Middle frontal gyrus (tissue), 1 donor: ENCODE data around the gene TMEM196.

Experiments used
- DNase-seq: peaks from one replicate; pipeline ENCODE4 v3.0.0-alpha.2; 2015; ENCODE audit warnings: low spot score; ENCODE audit errors: extremely low spot score

The TMEM196 gene

DNA sequence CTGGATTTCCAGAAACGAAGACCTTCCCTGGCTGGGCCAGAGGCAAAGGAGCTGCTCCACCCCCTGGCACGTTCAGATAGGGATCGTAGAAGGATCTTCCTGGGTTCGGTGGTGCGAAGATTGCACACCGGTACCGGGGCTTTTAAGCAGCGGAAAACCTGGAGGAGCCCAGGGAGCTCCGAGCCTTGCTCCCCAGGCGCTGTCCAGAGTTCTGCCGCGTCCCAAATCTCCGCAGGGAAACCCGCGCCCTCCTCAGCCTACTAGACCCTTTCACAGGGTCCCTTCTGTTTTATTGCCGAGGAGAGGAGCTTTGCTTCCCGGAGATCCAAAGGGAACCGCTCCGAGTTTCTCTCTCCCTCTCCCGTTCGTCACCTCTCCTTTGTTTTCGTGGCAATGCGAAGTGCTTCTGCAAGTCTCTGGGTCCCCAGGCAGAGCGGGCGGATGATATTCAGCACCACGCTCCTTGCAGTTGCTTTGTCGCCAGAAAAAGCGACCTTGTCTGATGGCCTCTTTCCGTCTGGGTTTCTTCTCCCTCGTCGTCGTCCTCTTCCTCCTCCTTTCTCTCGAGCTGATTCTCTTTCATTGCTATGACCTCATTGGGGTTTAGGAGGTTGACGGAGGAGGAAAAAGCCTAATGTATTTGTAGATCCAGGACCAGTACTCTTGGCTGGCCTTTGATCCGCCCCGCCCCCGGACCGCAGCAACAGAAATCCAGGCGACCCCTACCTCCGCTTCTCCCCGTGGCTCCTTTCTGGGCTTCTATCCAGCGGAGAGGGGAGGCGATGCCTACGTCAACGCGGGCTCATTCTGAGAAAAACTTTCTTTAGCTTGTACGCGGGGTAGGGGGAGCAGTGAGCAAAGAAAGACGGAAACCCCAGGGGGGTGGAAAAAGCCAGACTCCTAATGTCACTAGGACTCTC is at the start of gene TMEM196:
Gene TMEM196 (minus strand): TSS at position 777 of the 920 bp plus-strand sequence. CDS start 921 bp downstream, outside the sequence.
- DNase-seq = no peak

DNA sequence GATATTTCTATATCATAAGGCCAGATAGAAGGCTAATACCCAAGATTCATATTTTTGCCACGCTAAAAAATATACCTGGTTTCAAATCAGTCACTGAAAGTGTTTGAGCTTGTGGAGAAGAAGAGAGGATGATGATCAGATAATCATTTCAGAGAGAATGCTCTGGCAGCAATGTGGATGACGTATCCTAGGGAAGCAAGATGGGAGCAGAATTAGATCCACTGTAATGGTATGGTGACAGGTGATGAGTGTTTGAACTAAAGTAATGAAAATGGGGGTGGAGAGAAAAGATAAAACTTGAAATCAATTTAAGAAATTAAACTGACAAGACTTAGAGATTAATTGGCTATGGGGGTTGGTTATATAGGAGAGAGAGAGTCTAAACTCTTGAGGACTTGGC is 42.7 kb upstream of the TMEM196 start:
- DNase-seq = no peak

- no peak for DNase-seq
Measured at GRCh38 chr7:19815546-19815945, 42.1 kb upstream of the TMEM196 start.

DNA sequence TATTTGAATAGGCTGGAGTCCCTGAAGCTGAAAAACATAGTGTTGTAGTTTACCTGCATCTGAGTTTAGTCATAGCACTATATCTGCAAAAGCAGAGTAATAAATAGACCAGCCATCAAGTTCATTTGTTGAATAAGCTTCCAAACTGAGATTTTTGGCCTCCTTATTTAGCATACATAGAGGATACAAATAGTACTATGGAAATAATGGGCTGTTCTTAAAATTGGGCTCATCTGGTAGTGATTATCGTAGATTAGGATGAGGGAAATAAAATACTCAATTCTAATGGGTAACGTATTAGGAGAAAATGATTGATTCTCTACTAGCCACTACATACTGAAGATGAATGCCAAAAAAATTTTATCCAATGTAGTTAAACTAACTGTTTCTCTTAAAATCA is 41.4 kb upstream of the TMEM196 start:
- no peak for DNase-seq

GRCh38 chr7:19811386-19811785 is 38.0 kb upstream of the TMEM196 start:
- DNase-seq = no peak

GRCh38 chr7:19798986-19799385 is 25.6 kb upstream of the TMEM196 start:
- DNase-seq = no peak

GRCh38 chr7:19783541-19783940 is 10.1 kb upstream of the TMEM196 start:
- no peak for DNase-seq

- DNase-seq = no peak
Measured at GRCh38 chr7:19776981-19777380, 3.6 kb upstream of the TMEM196 start.

- no peak for DNase-seq
Measured at GRCh38 chr7:19775578-19775977, 2.2 kb upstream of the TMEM196 start.

- DNase-seq = no peak
Measured at GRCh38 chr7:19772306-19772705, 1.1 kb downstream of the TMEM196 start.

GRCh38 chr7:19762631-19763030 is 10.8 kb downstream of the TMEM196 start:
- no peak for DNase-seq

DNA sequence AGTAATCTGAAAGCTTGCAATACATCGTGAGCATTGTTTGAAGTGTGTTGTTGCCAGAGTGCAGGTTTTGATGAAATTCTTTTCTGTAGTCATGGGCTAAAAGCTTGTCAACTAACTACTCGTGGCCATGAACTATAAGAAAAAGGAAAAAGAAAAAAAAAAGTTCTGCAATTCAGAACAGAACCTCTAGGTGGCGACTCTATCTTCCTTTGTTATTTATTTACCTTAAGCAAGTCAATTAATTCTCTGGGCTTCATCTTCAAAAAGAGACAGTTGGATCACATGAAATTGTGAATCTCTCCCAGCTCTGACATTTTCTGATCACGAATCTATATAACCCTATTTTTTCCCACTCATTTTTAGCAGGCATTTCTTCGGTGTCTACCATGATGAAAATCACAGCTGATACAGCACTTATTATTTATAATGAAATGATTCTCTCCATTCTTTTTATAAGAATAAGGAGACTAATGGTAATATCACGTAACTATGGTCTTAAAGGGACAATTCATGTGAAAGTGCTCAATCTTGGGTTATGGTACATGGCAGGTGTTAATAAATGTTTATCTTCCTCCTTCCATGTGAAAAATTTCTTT is 18.8 kb downstream of the TMEM196 start:
- DNase-seq = no peak

GRCh38 chr7:19752020-19752419 is 21.4 kb downstream of the TMEM196 start:
- no peak for DNase-seq

DNA sequence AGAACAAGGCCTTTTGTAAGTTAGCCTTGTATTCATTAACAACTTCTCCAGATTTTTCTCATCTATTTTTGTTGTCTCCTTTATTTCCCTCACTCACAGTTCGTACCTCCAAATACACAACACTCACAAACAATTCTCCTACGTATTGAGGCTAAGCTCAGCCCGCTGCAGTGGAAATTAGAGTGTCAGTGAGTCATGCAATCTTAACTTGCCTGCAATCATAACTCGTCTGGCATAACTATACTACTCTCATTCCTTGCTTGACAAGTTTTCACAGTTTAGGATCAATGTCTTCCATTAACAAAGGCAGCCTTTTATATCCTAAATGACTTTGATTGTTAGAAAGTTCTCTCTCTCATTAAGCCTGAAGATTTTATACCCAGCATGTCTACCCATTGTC is 23.8 kb downstream of the TMEM196 start:
- DNase-seq = no peak

GRCh38 chr7:19747740-19748339 is 25.6 kb downstream of the TMEM196 start:
- DNase-seq = no peak

GRCh38 chr7:19744075-19744474 is 29.3 kb downstream of the TMEM196 start:
- DNase-seq = no peak

GRCh38 chr7:19728716-19729115 is 44.7 kb downstream of the TMEM196 start:
- no peak for DNase-seq

GRCh38 chr7:19725770-19726169 is 47.6 kb downstream of the TMEM196 start:
- DNase-seq = no peak

GRCh38 chr7:19715499-19715898 is 57.9 kb downstream of the TMEM196 start:
- no peak for DNase-seq

DNA sequence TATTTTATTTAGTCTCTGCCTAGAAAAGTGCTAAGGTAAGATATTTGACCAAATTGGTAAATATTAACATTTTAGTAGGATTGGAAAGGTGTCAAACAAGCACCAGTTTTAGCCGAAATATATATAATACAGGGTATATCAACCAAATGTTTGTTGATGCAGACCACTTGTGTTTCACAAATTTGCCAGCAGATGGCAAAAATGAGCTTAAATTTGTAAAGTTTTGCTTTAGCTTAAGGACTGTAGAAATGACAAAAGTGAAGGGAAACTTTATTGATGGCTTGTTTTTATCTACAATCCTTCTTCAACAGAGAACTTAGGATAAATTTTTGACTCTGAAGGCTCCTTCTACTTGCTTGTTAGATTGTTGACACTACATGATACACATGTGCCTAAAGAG is 59.7 kb downstream of the TMEM196 start:
- no peak for DNase-seq

GRCh38 chr7:19709249-19709578 is 64.2 kb downstream of the TMEM196 start:
- DNase-seq = no peak
